ENCODE data around the gene TNFRSF21. TPM values are rescaled to one million over a fixed set of nuclear protein-coding genes. Genes with fewer than 3 reads are reported as not detected.

Gene TNFRSF21
- total RNA-seq, 1 donor from 2014 or later: 28.9 TPM

DNA sequence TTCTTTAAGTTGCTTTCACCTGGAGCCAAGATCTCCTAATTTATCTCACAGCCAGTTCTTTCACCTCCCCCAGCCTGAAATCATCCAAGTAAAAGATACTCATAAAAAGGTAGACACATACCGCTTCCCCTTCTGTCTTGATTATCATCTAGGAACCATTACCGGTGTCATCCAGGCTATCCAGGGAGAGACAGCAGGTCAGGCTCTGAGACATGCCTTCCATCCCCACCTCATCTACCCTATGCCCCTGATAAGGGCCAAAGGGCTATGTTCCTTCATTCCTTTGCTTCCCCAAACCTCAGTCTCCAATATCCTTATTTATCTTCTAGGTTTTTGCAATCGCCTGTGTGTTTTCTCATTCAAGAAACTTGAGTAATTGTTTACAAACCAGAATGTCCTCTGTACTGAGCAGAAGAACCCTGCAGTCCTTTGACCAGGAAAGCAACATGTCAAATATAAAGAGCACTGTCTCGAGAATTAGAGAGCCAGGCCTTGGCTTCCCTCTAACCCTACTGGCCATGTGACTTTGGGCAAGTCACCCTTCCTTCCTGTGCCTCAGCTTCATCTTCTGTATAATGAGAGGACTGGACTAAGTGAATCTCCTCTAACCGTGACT is 41.0 kb downstream of the TNFRSF21 start:
- TF ChIP-seq, protein P1, sequence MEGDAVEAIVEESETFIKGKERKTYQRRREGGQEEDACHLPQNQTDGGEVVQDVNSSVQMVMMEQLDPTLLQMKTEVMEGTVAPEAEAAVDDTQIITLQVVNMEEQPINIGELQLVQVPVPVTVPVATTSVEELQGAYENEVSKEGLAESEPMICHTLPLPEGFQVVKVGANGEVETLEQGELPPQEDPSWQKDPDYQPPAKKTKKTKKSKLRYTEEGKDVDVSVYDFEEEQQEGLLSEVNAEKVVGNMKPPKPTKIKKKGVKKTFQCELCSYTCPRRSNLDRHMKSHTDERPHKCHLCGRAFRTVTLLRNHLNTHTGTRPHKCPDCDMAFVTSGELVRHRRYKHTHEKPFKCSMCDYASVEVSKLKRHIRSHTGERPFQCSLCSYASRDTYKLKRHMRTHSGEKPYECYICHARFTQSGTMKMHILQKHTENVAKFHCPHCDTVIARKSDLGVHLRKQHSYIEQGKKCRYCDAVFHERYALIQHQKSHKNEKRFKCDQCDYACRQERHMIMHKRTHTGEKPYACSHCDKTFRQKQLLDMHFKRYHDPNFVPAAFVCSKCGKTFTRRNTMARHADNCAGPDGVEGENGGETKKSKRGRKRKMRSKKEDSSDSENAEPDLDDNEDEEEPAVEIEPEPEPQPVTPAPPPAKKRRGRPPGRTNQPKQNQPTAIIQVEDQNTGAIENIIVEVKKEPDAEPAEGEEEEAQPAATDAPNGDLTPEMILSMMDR (IDR thresholded peaks at IDR 0.05): no peak
- no peaks in the 10 kb centered on the region for H3K27me3 ChIP-seq
- H3K4me1 ChIP-seq: peaks cover 3% of the 10 kb centered on the region
- no peak overlapping the region for H3K27ac ChIP-seq
- DNase-seq: no peak
- H3K4me3 ChIP-seq: no peak overlapping the region
- ATAC-seq: no peak
- H3K9me3 ChIP-seq: no peaks in the 10 kb centered on the region
- H3K36me3 ChIP-seq: no peaks in the 10 kb centered on the region
- intact Hi-C loops (cut with DNase I): no loop called here

DNA sequence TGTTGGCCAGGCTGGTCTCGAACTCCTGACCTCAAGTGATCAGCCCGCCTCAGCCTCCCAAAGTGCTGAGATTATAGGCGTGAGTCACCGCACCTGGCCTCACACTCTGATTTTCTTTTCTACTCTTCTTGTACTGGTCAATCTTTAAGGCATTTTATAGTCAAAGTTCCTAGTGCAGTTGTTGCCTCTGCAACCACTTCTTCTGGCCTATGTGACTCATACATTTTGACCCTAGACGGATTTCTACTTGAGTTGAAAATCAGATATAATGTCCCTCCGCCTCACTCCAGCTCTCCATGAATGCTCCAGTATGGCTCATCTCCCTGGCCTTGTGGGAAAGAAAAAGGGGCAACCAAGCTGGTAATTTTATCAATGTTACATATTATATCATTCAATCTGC is 42.4 kb downstream of the TNFRSF21 start:
- no peaks in the 10 kb centered on the region for H3K36me3 ChIP-seq
- H3K4me1 ChIP-seq: peaks cover 3% of the 10 kb centered on the region
- no peaks in the 10 kb centered on the region for H3K27me3 ChIP-seq
- TF ChIP-seq, protein P1 (IDR thresholded peaks at IDR 0.05): no peak
- H3K4me3 ChIP-seq: no peak overlapping the region
- no peaks in the 10 kb centered on the region for H3K9me3 ChIP-seq
- intact Hi-C loops (cut with DNase I): no loop called here
- DNase-seq (no peak), ATAC-seq (no peak)
- no peak overlapping the region for H3K27ac ChIP-seq

- no peak overlapping the region for H3K4me3 ChIP-seq
- ATAC-seq: no peak
- peaks cover 3% of the 10 kb centered on the region for H3K4me1 ChIP-seq
- TF ChIP-seq, protein P1 (IDR thresholded peaks at IDR 0.05): no peak
- H3K27me3 ChIP-seq: no peaks in the 10 kb centered on the region
- no peak overlapping the region for H3K27ac ChIP-seq
- no peaks in the 10 kb centered on the region for H3K36me3 ChIP-seq
- no peak for DNase-seq
- H3K9me3 ChIP-seq: no peaks in the 10 kb centered on the region
- intact Hi-C loops (cut with DNase I): no loop called here
Measured at GRCh38 chr6:47265971-47266370, 43.7 kb downstream of the TNFRSF21 start.

DNA sequence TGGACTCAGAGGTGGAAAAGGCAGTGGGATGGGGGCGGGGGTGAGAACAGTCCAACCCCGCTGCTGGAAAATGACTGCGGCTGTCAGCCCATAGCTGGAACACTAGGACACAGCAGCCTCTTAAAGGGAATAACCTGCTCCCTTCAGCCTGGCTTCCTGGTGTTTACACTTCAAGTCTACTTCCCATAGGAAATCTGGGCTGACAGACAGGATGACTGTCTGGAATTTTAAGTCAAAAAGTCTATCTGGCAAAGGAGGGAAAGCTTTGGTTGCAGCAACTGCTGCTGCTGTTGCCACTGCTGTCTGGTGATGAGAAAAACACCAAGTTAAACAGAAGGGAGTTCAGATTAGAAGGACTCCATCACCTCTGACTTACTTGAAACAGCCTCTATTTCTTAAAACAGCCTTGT is 44.9 kb downstream of the TNFRSF21 start:
- H3K36me3 ChIP-seq: no peaks in the 10 kb centered on the region
- no peaks in the 10 kb centered on the region for H3K27me3 ChIP-seq
- ATAC-seq (no peak), DNase-seq (no peak)
- peaks cover 3% of the 10 kb centered on the region for H3K4me1 ChIP-seq
- H3K9me3 ChIP-seq: no peaks in the 10 kb centered on the region
- no peak overlapping the region for H3K4me3 ChIP-seq
- TF ChIP-seq, protein P1 (IDR thresholded peaks at IDR 0.05): no peak
- intact Hi-C loops (cut with DNase I): no loop called here
- H3K27ac ChIP-seq: no peak overlapping the region

DNA sequence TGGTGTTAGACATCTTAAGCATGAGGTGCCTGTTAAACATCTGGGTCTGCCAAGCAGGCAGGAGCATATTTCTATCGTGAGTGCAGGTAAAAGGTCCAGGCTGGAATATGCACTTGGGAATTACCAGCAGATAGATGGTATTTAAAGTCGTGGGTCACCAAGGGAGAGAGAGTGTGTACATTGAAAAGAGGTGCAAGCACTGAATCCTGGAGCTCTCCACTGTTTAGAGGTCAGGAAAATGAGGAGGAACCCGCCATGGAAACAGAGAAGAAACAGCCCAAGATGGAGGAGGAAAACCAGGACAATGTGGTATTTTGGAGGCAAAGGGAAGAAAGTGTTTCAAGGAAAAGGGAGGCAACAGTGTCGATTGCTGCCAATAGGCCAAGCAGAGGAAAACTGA is 46.4 kb downstream of the TNFRSF21 start:
- Histone ChIP-seq H3K27me3 (no peaks in the 10 kb centered on the region), H3K36me3 (no peaks in the 10 kb centered on the region), H3K9me3 (no peaks in the 10 kb centered on the region), H3K4me1 (no peaks in the 10 kb centered on the region), H3K4me3 (no peak overlapping the region), H3K27ac (no peak overlapping the region)
- no peak for DNase-seq
- intact Hi-C loops (cut with DNase I): no loop called here
- TF ChIP-seq, protein P1 (IDR thresholded peaks at IDR 0.05): no peak
- no peak for ATAC-seq

DNA sequence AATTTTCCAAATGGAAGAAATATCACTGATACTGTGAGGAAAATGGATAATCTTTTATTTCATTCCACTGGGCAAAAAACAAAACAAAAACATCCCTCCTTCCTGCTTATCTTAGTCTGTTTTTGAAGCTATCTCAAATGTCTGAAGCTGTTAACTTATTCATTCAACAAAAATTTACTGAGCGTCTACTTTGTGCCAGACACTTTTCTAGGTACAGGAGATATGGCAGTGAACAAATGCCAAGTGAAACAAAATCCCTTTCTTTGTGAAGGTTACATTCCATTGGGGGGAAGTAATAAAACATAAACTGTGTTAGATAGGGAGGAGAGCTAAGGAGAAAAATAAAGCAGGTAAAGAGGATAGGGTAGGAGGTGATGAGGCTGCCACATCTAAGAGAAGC is 47.5 kb downstream of the TNFRSF21 start:
- Histone ChIP-seq H3K27me3 (no peaks in the 10 kb centered on the region), H3K27ac (no peak overlapping the region), H3K9me3 (no peaks in the 10 kb centered on the region), H3K36me3 (no peaks in the 10 kb centered on the region), H3K4me1 (no peaks in the 10 kb centered on the region), H3K4me3 (no peak overlapping the region)
- DNase-seq (no peak), ATAC-seq (no peak)
- TF ChIP-seq, protein P1 (IDR thresholded peaks at IDR 0.05): no peak
- intact Hi-C loops (cut with DNase I): no loop called here
